Liver (tissue), 9 donors: ENCODE measurements around the gene LIPJ. TPM values are rescaled to one million over a fixed set of nuclear protein-coding genes. Genes with fewer than 3 reads are reported as not detected.

Experiments used
- DNase-seq: peaks from one replicate; pipeline ENCODE4 v3.0.0-alpha.2; 2017; ENCODE audit warnings: low spot score
- H3K27ac ChIP-seq, 2 donors: one replicate each; pipeline ENCODE4 v1.7.0; 2013; ENCODE audit warnings: inconsistent platforms in 2 of 2, low read length in 2 of 2, control low read depth in 1 of 2, low read depth in 1 of 2, mild to moderate bottlenecking in 1 of 2
- H3K27me3 ChIP-seq, 4 donors: one replicate each; pipeline versions ENCODE4 v1.6.1 to v1.7.0; 2013; ENCODE audit warnings: low read length in 3 of 4, inconsistent platforms in 1 of 4, mild to moderate bottlenecking in 1 of 4, moderate library complexity in 1 of 4; ENCODE audit not compliant: control insufficient read depth in 4 of 4, insufficient read depth in 4 of 4
- H3K36me3 ChIP-seq, 4 donors: one replicate each; pipeline versions ENCODE4 v1.6.1 to v1.7.0; 2013; ENCODE audit warnings: low read length in 3 of 4, mild to moderate bottlenecking in 3 of 4, low read depth in 1 of 4, moderate library complexity in 1 of 4; ENCODE audit not compliant: control insufficient read depth in 4 of 4, insufficient read depth in 3 of 4
- H3K4me1 ChIP-seq, 4 donors: one replicate each; pipeline versions ENCODE4 v1.6.1 to v1.7.0; 2013; ENCODE audit warnings: low read length in 3 of 4, mild to moderate bottlenecking in 3 of 4, moderate library complexity in 1 of 4; ENCODE audit not compliant: control insufficient read depth in 4 of 4, insufficient read depth in 4 of 4
- H3K4me3 ChIP-seq, 3 donors: one replicate each; pipeline versions ENCODE4 v1.6.1 to v1.7.0; 2013; ENCODE audit warnings: low read length in 3 of 3, control low read depth in 1 of 3, low read depth in 1 of 3, mild to moderate bottlenecking in 1 of 3
- H3K9ac ChIP-seq, 2 donors: one replicate each; pipeline ENCODE4 v1.7.0; 2013; ENCODE audit warnings: low read length in 2 of 2, mild to moderate bottlenecking in 2 of 2, moderate library complexity in 2 of 2, control low read depth in 1 of 2, low read depth in 1 of 2
- H3K9me3 ChIP-seq, 4 donors: one replicate each; pipeline versions ENCODE4 v1.6.1 to v1.7.0; 2013; ENCODE audit warnings: low read length in 3 of 4; ENCODE audit not compliant: control insufficient read depth in 4 of 4
- EGR1 ChIP-seq, 2 donors: IDR thresholded peaks; 2 replicates each; pipeline ENCODE4 v1.6.1; 2016 to 2018; ENCODE audit warnings: antibody characterized with exemption in 2 of 2, low read depth in 2 of 2
- FOXA2 ChIP-seq: IDR thresholded peaks from 2 replicates; pipeline ENCODE4 v1.6.1; 2016; ENCODE audit warnings: antibody characterized with exemption
- GABPA ChIP-seq, 2 donors: IDR thresholded peaks in 1 of 2; conservative IDR thresholded peaks in 1 of 2; 2 replicates each; pipeline ENCODE4 v1.6.1; 2016; ENCODE audit warnings: antibody characterized with exemption in 2 of 2, mild to moderate bottlenecking in 1 of 2, moderate library complexity in 1 of 2
- HNF4A ChIP-seq, 2 donors: conservative IDR thresholded peaks; 2 replicates each; pipeline ENCODE4 v1.6.1; 2016; ENCODE audit warnings: antibody characterized with exemption in 2 of 2, mild to moderate bottlenecking in 2 of 2
- HNF4G ChIP-seq: IDR thresholded peaks from 2 replicates; pipeline ENCODE4 v1.6.1; 2016; ENCODE audit warnings: antibody characterized with exemption
- JUND ChIP-seq, 2 donors: IDR thresholded peaks; 2 replicates each; pipeline ENCODE4 v1.6.1; 2016; ENCODE audit warnings: antibody characterized with exemption in 2 of 2
- NR2F2 ChIP-seq: IDR thresholded peaks from 2 replicates; pipeline ENCODE4 v1.6.1; 2016; ENCODE audit warnings: antibody characterized with exemption
- RAD21 ChIP-seq, 2 donors: IDR thresholded peaks; 2 replicates each; pipeline ENCODE4 v1.6.1; 2016; ENCODE audit warnings: antibody characterized with exemption in 2 of 2, mild to moderate bottlenecking in 2 of 2
- REST ChIP-seq: IDR thresholded peaks from 2 replicates; pipeline ENCODE4 v1.6.1; 2016; ENCODE audit warnings: antibody characterized with exemption, mild to moderate bottlenecking
- RXRA ChIP-seq, 2 donors: IDR thresholded peaks; 2 replicates each; pipeline ENCODE4 v1.6.1; 2017 to 2018; ENCODE audit warnings: antibody characterized with exemption in 2 of 2, mild to moderate bottlenecking in 1 of 2
- YY1 ChIP-seq: IDR thresholded peaks from 2 replicates; pipeline ENCODE4 v1.6.1; 2016; ENCODE audit warnings: antibody characterized with exemption, mild to moderate bottlenecking
- WGBS: extraction: QIAGEN DNeasy Blood & Tissue Kit; methylation state at CpG from one replicate; pipeline ENCODE4 v1.1.7; 2013; 5-methylcytosine and 5-hydroxymethylcytosine counted together
- polyA plus RNA-seq, 2 donors: library from polyadenylated mRNA; stranded (reverse) in 1 of 2; unstranded in 1 of 2; fragments of 200-250 nt in 1 of 2; fragments of >200 nt in 1 of 2; fragmentation: Nextera tagmentation in 1 of 2; extraction: Ambion mirVana in 1 of 2; gene quantifications; one replicate each; pipeline versions ENCODE4 v1.2.1 to v1.2.3, GENCODE V29; 2013 to 2015
- total RNA-seq, 2 donors: library from RNA; depleted of rRNA; stranded (reverse); fragments of >200 nt; gene quantifications; one replicate each; pipeline ENCODE4 v1.2.3, GENCODE V29; 2014
- TF ChIP-seq, protein P1 (sequence below): IDR thresholded peaks from 2 replicates; pipeline ENCODE4 v1.6.1; 2016; ENCODE audit warnings: antibody characterized with exemption
- TF ChIP-seq, protein P2 (sequence below): IDR thresholded peaks from 2 replicates; pipeline ENCODE4 v1.6.1; 2016; ENCODE audit warnings: antibody characterized with exemption
- TF ChIP-seq, protein P3 (sequence below): fragments of 150-350 bp; IDR thresholded peaks from 2 replicates; pipeline ENCODE4 v1.5.1; 2017; ENCODE audit warnings: improper control_type of control experiment, low read depth, low read length; ENCODE audit not compliant: missing input control
- donor health status: healthy.
- donor health status: healthy.
- donor health status: healthy.
- donor health status: healthy.
- donor health status: healthy.

LIPJ gene
- total and polyA plus RNA-seq, 4 donors, result 0.01 to 0.17 (median 0.11) TPM; not detected in 1

DNA sequence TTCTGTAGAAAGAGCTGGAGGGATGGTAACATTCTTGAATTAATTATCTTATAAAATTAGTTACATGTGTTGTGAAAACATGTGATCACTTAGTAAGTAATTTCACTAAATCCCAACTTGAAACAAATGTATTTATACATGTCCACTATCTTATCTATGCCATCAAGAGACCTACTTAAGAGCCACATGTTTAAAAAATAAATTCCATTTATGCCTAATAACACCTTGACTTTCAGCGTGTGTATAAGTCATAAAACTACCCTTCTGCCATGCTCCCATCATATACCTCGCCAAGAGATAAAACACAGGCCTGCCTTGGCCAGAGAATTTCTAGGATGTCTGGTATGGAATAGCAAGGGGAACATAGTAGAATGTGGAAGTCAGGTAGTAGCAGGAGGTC lies 37.3 kb downstream of the LIPJ start:
- TF ChIP-seq HNF4A (conservative IDR thresholded peaks at IDR 0.05), result no peak
- Histone ChIP-seq H3K9ac (no peak overlapping the region), H3K9me3 (peaks cover 0 to 4% (median 0%) of the 10 kb centered on the region in 4 donors), H3K27me3 (no peaks in the 10 kb centered on the region), H3K27ac (no peak overlapping the region), H3K4me1 (peaks cover 0 to 2% (median under 1%) of the 10 kb centered on the region in 4 donors), H3K36me3 (no peaks in the 10 kb centered on the region), H3K4me3 (no peak overlapping the region)
- no peak for DNase-seq
- 88% methylated on average over 2 of the region's 2 CpGs for WGBS

DNA sequence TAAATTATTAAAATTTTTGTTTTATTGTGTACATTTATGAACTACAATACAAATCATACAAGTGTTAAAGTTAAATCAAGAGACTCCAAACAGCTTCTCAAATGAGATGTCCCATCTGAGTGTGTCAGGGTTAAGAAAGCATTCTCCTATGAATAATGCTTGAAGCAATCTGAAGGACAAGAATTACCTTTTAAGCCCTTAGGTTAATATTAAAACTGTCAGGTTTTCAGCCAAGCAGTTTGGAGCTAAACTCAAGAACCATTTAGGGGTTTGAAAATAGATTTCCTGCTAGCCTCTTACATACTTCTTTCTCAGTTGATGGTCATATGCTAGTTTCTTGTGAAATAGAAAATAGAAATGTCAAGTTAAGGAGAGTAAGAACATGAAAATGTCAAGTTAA lies 38.3 kb downstream of the LIPJ start:
- no peaks in the 10 kb centered on the region for H3K4me1 ChIP-seq
- no peaks in the 10 kb centered on the region for H3K27me3 ChIP-seq
- no peaks in the 10 kb centered on the region for H3K36me3 ChIP-seq
- no peak overlapping the region for H3K27ac ChIP-seq
- TF ChIP-seq, protein P1, sequence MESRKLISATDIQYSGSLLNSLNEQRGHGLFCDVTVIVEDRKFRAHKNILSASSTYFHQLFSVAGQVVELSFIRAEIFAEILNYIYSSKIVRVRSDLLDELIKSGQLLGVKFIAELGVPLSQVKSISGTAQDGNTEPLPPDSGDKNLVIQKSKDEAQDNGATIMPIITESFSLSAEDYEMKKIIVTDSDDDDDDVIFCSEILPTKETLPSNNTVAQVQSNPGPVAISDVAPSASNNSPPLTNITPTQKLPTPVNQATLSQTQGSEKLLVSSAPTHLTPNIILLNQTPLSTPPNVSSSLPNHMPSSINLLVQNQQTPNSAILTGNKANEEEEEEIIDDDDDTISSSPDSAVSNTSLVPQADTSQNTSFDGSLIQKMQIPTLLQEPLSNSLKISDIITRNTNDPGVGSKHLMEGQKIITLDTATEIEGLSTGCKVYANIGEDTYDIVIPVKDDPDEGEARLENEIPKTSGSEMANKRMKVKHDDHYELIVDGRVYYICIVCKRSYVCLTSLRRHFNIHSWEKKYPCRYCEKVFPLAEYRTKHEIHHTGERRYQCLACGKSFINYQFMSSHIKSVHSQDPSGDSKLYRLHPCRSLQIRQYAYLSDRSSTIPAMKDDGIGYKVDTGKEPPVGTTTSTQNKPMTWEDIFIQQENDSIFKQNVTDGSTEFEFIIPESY, result no peak
- TF ChIP-seq NR2F2 (no peak), YY1 (no peak), RXRA (IDR thresholded peaks at IDR 0.05) (no peak), EGR1 (IDR thresholded peaks at IDR 0.05; ENCODE audit: low read depth in 2 of 2) (no peak), RAD21 (IDR thresholded peaks at IDR 0.05) (no peak), FOXA2 (no peak)
- no peak for DNase-seq
- no peak overlapping the region for H3K9ac ChIP-seq
- H3K9me3 ChIP-seq, result peaks cover 0 to 4% (median 0%) of the 10 kb centered on the region in 4 donors
- no peak overlapping the region for H3K4me3 ChIP-seq

DNA sequence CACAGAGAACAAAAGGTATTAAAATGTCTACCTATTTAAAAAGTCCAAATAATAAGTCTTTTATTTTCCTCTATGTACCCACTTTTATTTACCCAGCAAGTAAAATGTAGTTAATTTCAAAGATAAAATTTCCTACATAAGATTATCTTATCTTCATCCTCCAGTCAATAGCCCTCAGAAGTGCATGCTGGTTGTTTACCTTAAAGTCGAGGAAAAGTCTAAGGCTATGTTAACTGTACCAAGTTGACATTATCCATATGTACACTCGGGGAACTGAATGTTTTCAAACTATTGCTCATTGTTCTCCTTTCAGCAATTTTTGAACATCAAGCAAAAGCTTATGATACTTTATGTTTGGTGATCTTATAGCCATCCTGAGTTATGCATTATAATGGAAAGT lies 53.6 kb downstream of the LIPJ start:
- no peak for DNase-seq

More for the DNA sequence above, 53.6 kb downstream of the LIPJ start:
- Histone ChIP-seq H3K9me3 (peaks cover 0 to 6% (median under 1%) of the 10 kb centered on the region in 4 donors), H3K27me3 (peaks cover 0 to 4% (median 0%) of the 10 kb centered on the region in 4 donors), H3K4me3 (no peak overlapping the region), H3K4me1 (no peaks in the 10 kb centered on the region), H3K27ac (no peak overlapping the region), H3K9ac (no peak overlapping the region), H3K36me3 (no peaks in the 10 kb centered on the region)
- no peak for TF ChIP-seq GABPA (IDR thresholded peaks at IDR 0.05 in 1 of 2, conservative IDR thresholded peaks at IDR 0.05 in 1 of 2)
- no peak for TF ChIP-seq REST
- no peak for TF ChIP-seq YY1
- TF ChIP-seq, protein P1, result no peak
- no peak for TF ChIP-seq EGR1 (IDR thresholded peaks at IDR 0.05; ENCODE audit: low read depth in 2 of 2)
- TF ChIP-seq RAD21 (IDR thresholded peaks at IDR 0.05), result no peak
- TF ChIP-seq HNF4G, result no peak
- TF ChIP-seq HNF4A (conservative IDR thresholded peaks at IDR 0.05), result no peak
- TF ChIP-seq, protein P2, sequence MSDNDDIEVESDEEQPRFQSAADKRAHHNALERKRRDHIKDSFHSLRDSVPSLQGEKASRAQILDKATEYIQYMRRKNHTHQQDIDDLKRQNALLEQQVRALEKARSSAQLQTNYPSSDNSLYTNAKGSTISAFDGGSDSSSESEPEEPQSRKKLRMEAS, result no peak
- TF ChIP-seq NR2F2, result no peak
- TF ChIP-seq JUND (IDR thresholded peaks at IDR 0.05), result no peak
- no peak for TF ChIP-seq FOXA2
- TF ChIP-seq, protein P3, sequence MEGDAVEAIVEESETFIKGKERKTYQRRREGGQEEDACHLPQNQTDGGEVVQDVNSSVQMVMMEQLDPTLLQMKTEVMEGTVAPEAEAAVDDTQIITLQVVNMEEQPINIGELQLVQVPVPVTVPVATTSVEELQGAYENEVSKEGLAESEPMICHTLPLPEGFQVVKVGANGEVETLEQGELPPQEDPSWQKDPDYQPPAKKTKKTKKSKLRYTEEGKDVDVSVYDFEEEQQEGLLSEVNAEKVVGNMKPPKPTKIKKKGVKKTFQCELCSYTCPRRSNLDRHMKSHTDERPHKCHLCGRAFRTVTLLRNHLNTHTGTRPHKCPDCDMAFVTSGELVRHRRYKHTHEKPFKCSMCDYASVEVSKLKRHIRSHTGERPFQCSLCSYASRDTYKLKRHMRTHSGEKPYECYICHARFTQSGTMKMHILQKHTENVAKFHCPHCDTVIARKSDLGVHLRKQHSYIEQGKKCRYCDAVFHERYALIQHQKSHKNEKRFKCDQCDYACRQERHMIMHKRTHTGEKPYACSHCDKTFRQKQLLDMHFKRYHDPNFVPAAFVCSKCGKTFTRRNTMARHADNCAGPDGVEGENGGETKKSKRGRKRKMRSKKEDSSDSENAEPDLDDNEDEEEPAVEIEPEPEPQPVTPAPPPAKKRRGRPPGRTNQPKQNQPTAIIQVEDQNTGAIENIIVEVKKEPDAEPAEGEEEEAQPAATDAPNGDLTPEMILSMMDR, result no peak
- TF ChIP-seq RXRA (IDR thresholded peaks at IDR 0.05), result no peak
- WGBS, result 45% methylated on average over 2 of the region's 2 CpGs
